ENCODE data around the gene CDK19.

- no peak for TF ChIP-seq CTCF (conservative IDR thresholded peaks at IDR 0.05)
- no peak for TF ChIP-seq EZH2 (IDR thresholded peaks at IDR 0.05; ENCODE audit: low read depth)
Observed at GRCh38 chr6:110795271-110795670, 20.0 kb downstream of the CDK19 start.

All from PC-9 (cell line).